Neural cell (in vitro differentiated cells): Measurements from ENCODE around the gene ENO1. TPM values are rescaled to one million over a fixed set of nuclear protein-coding genes. Genes with fewer than 3 reads are reported as not detected.

Source experiments
- H2AFZ ChIP-seq: fragments of 200-600, 300-800 bp; sonication (generic), shearing (Covaris generic); 2 replicates; pipeline ENCODE4 v1.6.0; 2014; ENCODE audit warnings: low read depth, mild to moderate bottlenecking, antibody characterized with exemption, low read length, moderate library complexity
- H3F3A ChIP-seq: fragments of 200-600 bp; shearing (Covaris generic); 2 replicates; pipeline ENCODE4 v1.6.1; 2016; ENCODE audit warnings: mild to moderate bottlenecking, moderate library complexity, mixed read lengths, antibody characterized with exemption, low read length; ENCODE audit not compliant: insufficient read depth, poor library complexity, severe bottlenecking
- H3K27ac ChIP-seq: fragments of 200-600, 300-800 bp; sonication (generic), shearing (Covaris generic); 2 replicates; pipeline ENCODE4 v1.5.1; 2014; ENCODE audit warnings: mild to moderate bottlenecking, low read length, moderate library complexity
- H3K27me3 ChIP-seq: fragments of 300-800, 200-600 bp; sonication (generic), shearing (Covaris generic); 2 replicates; pipeline ENCODE4 v1.6.0; 2014; ENCODE audit warnings: mild to moderate bottlenecking, low read depth, low read length, moderate library complexity; ENCODE audit not compliant: insufficient read depth
- H3K36me3 ChIP-seq: fragments of 300-800, 200-600 bp; sonication (generic), shearing (Covaris generic); 2 replicates; pipeline ENCODE4 v1.5.1; 2014; ENCODE audit warnings: mild to moderate bottlenecking, antibody characterized with exemption, low read length, moderate library complexity; ENCODE audit not compliant: insufficient read depth
- H3K4me2 ChIP-seq: fragments of 300-800, 200-600 bp; sonication (generic), shearing (Covaris generic); 2 replicates; pipeline ENCODE4 v1.6.0; 2014; ENCODE audit warnings: mild to moderate bottlenecking, low read length
- H3K4me3 ChIP-seq: fragments of 300-800, 200-600 bp; sonication (generic), shearing (Covaris generic); 2 replicates; pipeline ENCODE4 v1.5.1; 2014; ENCODE audit warnings: mild to moderate bottlenecking, low read length, moderate library complexity
- H3K79me2 ChIP-seq: fragments of 200-600 bp; shearing (Covaris generic); replicated peaks from 2 replicates; pipeline ENCODE4 v1.6.0; 2014; ENCODE audit warnings: mild to moderate bottlenecking, low read length, moderate library complexity; ENCODE audit not compliant: insufficient read depth
- H3K9ac ChIP-seq: fragments of 300-800, 200-600 bp; sonication (generic), shearing (Covaris generic); 2 replicates; pipeline ENCODE4 v1.6.1; 2016; ENCODE audit warnings: mild to moderate bottlenecking, low read length, mixed read lengths
- H3K9me2 ChIP-seq: fragments of 200-600 bp; shearing (Covaris generic); 2 replicates; pipeline ENCODE4 v1.6.1; 2016; ENCODE audit warnings: mild to moderate bottlenecking, low read length, mixed read lengths; ENCODE audit not compliant: insufficient read depth
- H3K9me3 ChIP-seq: fragments of 200-600, 300-800 bp; sonication (generic), shearing (Covaris generic); 2 replicates; pipeline ENCODE4 v1.6.1; 2016; ENCODE audit warnings: mild to moderate bottlenecking, mixed run types, low read length, moderate library complexity, mixed read lengths
- H4K20me1 ChIP-seq: fragments of 200-600 bp; shearing (Covaris generic); 2 replicates; pipeline ENCODE4 v1.6.1; 2016; ENCODE audit warnings: mild to moderate bottlenecking, mixed run types; ENCODE audit not compliant: insufficient read depth
- CTCF ChIP-seq: fragments of 450-650 bp; IDR thresholded peaks from 2 replicates; pipeline ENCODE4 v1.5.1; 2014; ENCODE audit warnings: antibody characterized with exemption, mild to moderate bottlenecking, moderate library complexity; ENCODE audit not compliant: poor library complexity, severe bottlenecking
- EP300 ChIP-seq: fragments of 450-650 bp; conservative IDR thresholded peaks from 2 replicates; pipeline ENCODE4 v1.6.1; 2014; ENCODE audit warnings: antibody characterized with exemption, mild to moderate bottlenecking, moderate library complexity; ENCODE audit not compliant: poor library complexity, severe bottlenecking
- EZH2 ChIP-seq: fragments of 200-600, 300-800 bp; shearing (Covaris generic), sonication (generic); IDR thresholded peaks from 2 replicates; pipeline ENCODE4 v1.6.1; 2014; ENCODE audit warnings: antibody characterized with exemption, low read length, borderline replicate concordance, mild to moderate bottlenecking; ENCODE audit not compliant: insufficient read depth, poor library complexity, severe bottlenecking
- MXI1 ChIP-seq: fragments of 450-650 bp; conservative IDR thresholded peaks from 2 replicates; pipeline ENCODE4 v1.6.1; 2014; ENCODE audit warnings: antibody characterized with exemption, mild to moderate bottlenecking; ENCODE audit not compliant: poor library complexity, severe bottlenecking
- POLR2AphosphoS5 ChIP-seq: IDR thresholded peaks from 2 replicates; pipeline ENCODE4 v1.6.1; 2012
- RAD21 ChIP-seq: fragments of 450-650 bp; conservative IDR thresholded peaks from 2 replicates; pipeline ENCODE4 v1.6.1; 2014; ENCODE audit warnings: antibody characterized with exemption, mild to moderate bottlenecking, moderate library complexity
- REST ChIP-seq: IDR thresholded peaks from 2 replicates; pipeline ENCODE4 v1.6.1; 2012; ENCODE audit warnings: borderline replicate concordance
- SMC3 ChIP-seq: fragments of 450-650 bp; conservative IDR thresholded peaks from 2 replicates; pipeline ENCODE4 v1.6.1; 2014; ENCODE audit warnings: antibody characterized with exemption, mild to moderate bottlenecking, moderate library complexity; ENCODE audit not compliant: poor library complexity
- TAF1 ChIP-seq: IDR thresholded peaks from 2 replicates; pipeline ENCODE4 v1.6.1; 2012; ENCODE audit warnings: low read depth
- polyA plus RNA-seq: library from polyadenylated mRNA; depleted of rRNA; stranded (reverse); fragments of >200 nt; gene quantifications from 2 replicates; pipeline ENCODE4 v1.2.3, GENCODE V29; 2014

The ENO1 gene
- polyA plus RNA-seq, 1 donor from 2014 or later, result 199 TPM

DNA sequence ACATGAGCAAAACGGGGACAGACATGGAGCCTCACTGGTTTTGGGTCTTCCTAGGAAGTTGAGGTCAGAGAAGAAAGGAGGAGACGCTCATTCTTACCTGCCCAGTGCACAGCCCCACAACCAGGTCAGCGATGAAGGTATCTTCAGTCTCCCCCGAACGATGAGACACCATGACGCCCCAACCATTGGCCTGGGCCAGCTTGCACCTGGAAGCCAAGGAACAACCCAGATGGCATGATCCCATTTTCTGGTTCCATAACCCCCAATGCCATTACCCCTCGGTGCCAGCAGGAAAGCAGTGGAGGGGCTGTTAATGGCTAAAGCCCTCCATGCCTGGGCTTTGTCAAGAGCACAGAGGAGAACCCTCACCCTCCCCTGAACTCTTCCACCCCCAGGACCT lies 15.3 kb downstream of the ENO1 start:
- H3K9me2 ChIP-seq, result no peaks in the 10 kb centered on the region
- TF ChIP-seq TAF1 (no peak), REST (no peak), MXI1 (no peak), EZH2 (no peak), CTCF (no peak), POLR2AphosphoS5 (no peak), RAD21 (no peak), EP300 (no peak), SMC3 (no peak)
- H3K9ac ChIP-seq, result no peak overlapping the region
- no peaks in the 10 kb centered on the region for H3K9me3 ChIP-seq
- H3K27me3 ChIP-seq, result no peaks in the 10 kb centered on the region
- H3K4me3 ChIP-seq, result no peak overlapping the region
- no peak overlapping the region for H3K4me2 ChIP-seq
- no peak overlapping the region for H2AFZ ChIP-seq
- no peaks in the 10 kb centered on the region for H3F3A ChIP-seq
- no peaks in the 10 kb centered on the region for H3K79me2 ChIP-seq
- no peak overlapping the region for H3K27ac ChIP-seq
- no peaks in the 10 kb centered on the region for H4K20me1 ChIP-seq
- no peaks in the 10 kb centered on the region for H3K36me3 ChIP-seq

DNA sequence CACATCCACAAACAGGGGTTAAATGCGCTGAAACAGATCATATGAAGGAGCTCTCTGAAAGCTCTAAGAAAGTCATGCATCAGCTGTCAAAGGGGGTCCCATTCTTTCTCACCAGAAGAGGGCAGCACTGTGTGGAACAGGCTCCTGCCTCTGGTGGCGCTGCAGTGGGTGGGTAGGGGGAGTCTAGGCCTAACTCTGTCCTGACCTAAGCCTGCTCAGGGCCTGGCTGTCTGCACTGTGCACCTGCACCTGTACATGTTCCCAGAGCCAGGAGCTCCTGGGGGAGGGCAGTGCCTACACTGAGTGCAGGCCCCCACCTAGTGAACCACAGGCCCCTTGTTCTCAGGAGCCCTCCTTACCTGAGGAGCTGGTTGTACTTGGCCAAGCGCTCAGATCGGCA lies 16.0 kb downstream of the ENO1 start:
- no peaks in the 10 kb centered on the region for H3K79me2 ChIP-seq
- H3K27ac ChIP-seq, result no peak overlapping the region
- no peak overlapping the region for H3K4me2 ChIP-seq
- no peak overlapping the region for H3K9ac ChIP-seq
- no peaks in the 10 kb centered on the region for H3K27me3 ChIP-seq
- H3K9me3 ChIP-seq, result no peaks in the 10 kb centered on the region
- H3K4me3 ChIP-seq, result no peak overlapping the region
- TF ChIP-seq CTCF (peak; percentile 34), EZH2 (no peak)
- no peaks in the 10 kb centered on the region for H3K9me2 ChIP-seq
- no peaks in the 10 kb centered on the region for H4K20me1 ChIP-seq
- no peaks in the 10 kb centered on the region for H3K36me3 ChIP-seq
- H3F3A ChIP-seq, result no peaks in the 10 kb centered on the region
- no peak overlapping the region for H2AFZ ChIP-seq
